Measurements from ENCODE around the gene DENND2C. TPM values are rescaled to one million over a fixed set of nuclear protein-coding genes. Genes with fewer than 3 reads are reported as not detected.

The DENND2C gene
- total RNA-seq, 1 donor from 2014 or later: 3.2 TPM

DNA sequence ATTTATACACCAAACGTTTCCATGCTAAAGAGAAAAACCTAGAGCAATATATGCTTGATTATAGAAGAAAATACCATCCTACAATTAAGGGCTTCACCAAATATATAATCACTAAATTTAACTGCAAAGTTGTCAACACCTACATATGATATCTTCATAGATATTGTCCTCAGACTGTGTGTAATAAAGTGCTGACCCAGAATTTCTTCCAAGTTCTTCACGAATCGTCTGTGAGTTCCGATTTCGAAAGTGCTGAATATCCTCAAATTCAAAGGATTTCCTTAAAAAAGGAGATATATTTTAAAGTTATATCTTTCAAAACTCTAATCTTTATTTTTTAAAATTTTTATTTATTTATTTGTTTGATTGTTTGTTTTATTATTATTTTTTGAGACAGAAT, 46.5 kb downstream of the DENND2C start:
- Mint-ChIP-seq H3K9me3 (ENCODE audit: unreplicated experiment) (no peaks in the 10 kb centered on the region), H3K36me3 (ENCODE audit: low read depth, unreplicated experiment) (no peaks in the 10 kb centered on the region), H3K27ac (ENCODE audit: unreplicated experiment) (no peak overlapping the region), H3K4me3 (ENCODE audit: unreplicated experiment) (no peak overlapping the region), H3K4me1 (ENCODE audit: low read depth, unreplicated experiment) (peaks cover 5% of the 10 kb centered on the region), H3K27me3 (ENCODE audit: low read depth, unreplicated experiment) (no peaks in the 10 kb centered on the region)
- Histone ChIP-seq H3K79me2 (ENCODE audit: insufficient read depth, low read length) (no peaks in the 10 kb centered on the region), H3K4me1 (ENCODE audit: insufficient read depth, low read length) (no peaks in the 10 kb centered on the region), H2AFZ (ENCODE audit: low read depth, low read length) (no peak overlapping the region), H3K9me3 (ENCODE audit: insufficient read depth, low read depth, low read length) (no peaks in the 10 kb centered on the region), H3K4me2 (ENCODE audit: low read length) (no peak overlapping the region), H3K27me3 (ENCODE audit: insufficient read depth, low read length) (no peaks in the 10 kb centered on the region), H3K27ac (ENCODE audit: low read depth, low read length) (no peak overlapping the region), H3K36me3 (ENCODE audit: insufficient read depth, low read length) (no peaks in the 10 kb centered on the region), H3K4me3 (ENCODE audit: insufficient read depth, low read depth, low read length) (no peak overlapping the region), H4K20me1 (ENCODE audit: insufficient read depth, low read length) (no peaks in the 10 kb centered on the region), H3K9ac (ENCODE audit: low read length) (no peak overlapping the region)
- DNase-seq (ENCODE audit: low read depth) (no peak), FAIRE-seq (no peak)
- TF ChIP-seq, protein P1, sequence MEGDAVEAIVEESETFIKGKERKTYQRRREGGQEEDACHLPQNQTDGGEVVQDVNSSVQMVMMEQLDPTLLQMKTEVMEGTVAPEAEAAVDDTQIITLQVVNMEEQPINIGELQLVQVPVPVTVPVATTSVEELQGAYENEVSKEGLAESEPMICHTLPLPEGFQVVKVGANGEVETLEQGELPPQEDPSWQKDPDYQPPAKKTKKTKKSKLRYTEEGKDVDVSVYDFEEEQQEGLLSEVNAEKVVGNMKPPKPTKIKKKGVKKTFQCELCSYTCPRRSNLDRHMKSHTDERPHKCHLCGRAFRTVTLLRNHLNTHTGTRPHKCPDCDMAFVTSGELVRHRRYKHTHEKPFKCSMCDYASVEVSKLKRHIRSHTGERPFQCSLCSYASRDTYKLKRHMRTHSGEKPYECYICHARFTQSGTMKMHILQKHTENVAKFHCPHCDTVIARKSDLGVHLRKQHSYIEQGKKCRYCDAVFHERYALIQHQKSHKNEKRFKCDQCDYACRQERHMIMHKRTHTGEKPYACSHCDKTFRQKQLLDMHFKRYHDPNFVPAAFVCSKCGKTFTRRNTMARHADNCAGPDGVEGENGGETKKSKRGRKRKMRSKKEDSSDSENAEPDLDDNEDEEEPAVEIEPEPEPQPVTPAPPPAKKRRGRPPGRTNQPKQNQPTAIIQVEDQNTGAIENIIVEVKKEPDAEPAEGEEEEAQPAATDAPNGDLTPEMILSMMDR (IDR thresholded peaks at IDR 0.05; ENCODE audit: insufficient read depth, low read depth, low read length): no peak
- no peak for TF ChIP-seq EZH2 (IDR thresholded peaks at IDR 0.05; ENCODE audit: insufficient read depth, low read length)

DNA sequence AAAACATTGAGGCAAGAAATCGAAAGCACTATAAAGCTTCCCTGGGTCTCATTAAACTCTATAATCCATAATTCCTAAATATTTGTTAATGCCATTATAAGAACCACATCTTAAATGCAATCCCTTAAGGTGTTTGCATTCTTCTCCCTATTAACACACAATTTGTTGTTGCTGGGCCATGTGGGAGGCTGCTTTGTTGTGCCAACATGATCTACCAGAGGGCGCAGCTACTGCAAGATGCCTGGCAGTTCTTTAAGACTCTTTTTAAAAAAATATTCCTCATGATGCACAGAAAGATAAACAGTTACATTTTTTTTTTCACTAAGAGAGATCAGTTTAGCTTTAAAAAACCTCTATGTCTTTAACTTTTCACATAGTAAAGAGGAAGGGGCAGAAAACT, 49.4 kb downstream of the DENND2C start:
- H3K9me3 Mint-ChIP-seq (ENCODE audit: unreplicated experiment): no peaks in the 10 kb centered on the region
- no peak for FAIRE-seq
- no peaks in the 10 kb centered on the region for H3K9me3 ChIP-seq (ENCODE audit: insufficient read depth, low read depth, low read length)
- no peak for DNase-seq (ENCODE audit: low read depth)
- H3K27ac ChIP-seq (ENCODE audit: low read depth, low read length): no peak overlapping the region
- H2AFZ ChIP-seq (ENCODE audit: low read depth, low read length): no peak overlapping the region
- TF ChIP-seq EZH2 (IDR thresholded peaks at IDR 0.05; ENCODE audit: insufficient read depth, low read length): no peak
- TF ChIP-seq, protein P1 (IDR thresholded peaks at IDR 0.05; ENCODE audit: insufficient read depth, low read depth, low read length): no peak
- H3K27ac Mint-ChIP-seq (ENCODE audit: unreplicated experiment): no peak overlapping the region
- H3K4me1 ChIP-seq (ENCODE audit: insufficient read depth, low read length): no peaks in the 10 kb centered on the region
- H3K27me3 ChIP-seq (ENCODE audit: insufficient read depth, low read length): no peaks in the 10 kb centered on the region
- H3K4me3 ChIP-seq (ENCODE audit: insufficient read depth, low read depth, low read length): no peak overlapping the region
- H3K4me1 Mint-ChIP-seq (ENCODE audit: low read depth, unreplicated experiment): no peaks in the 10 kb centered on the region
- H3K79me2 ChIP-seq (ENCODE audit: insufficient read depth, low read length): no peaks in the 10 kb centered on the region
- H3K36me3 Mint-ChIP-seq (ENCODE audit: low read depth, unreplicated experiment): peaks cover 4% of the 10 kb centered on the region
- H3K27me3 Mint-ChIP-seq (ENCODE audit: low read depth, unreplicated experiment): no peaks in the 10 kb centered on the region
- no peaks in the 10 kb centered on the region for H3K36me3 ChIP-seq (ENCODE audit: insufficient read depth, low read length)
- H3K4me3 Mint-ChIP-seq (ENCODE audit: unreplicated experiment): no peak overlapping the region
- no peaks in the 10 kb centered on the region for H4K20me1 ChIP-seq (ENCODE audit: insufficient read depth, low read length)
- H3K9ac ChIP-seq (ENCODE audit: low read length): no peak overlapping the region
- H3K4me2 ChIP-seq (ENCODE audit: low read length): no peak overlapping the region

DNA sequence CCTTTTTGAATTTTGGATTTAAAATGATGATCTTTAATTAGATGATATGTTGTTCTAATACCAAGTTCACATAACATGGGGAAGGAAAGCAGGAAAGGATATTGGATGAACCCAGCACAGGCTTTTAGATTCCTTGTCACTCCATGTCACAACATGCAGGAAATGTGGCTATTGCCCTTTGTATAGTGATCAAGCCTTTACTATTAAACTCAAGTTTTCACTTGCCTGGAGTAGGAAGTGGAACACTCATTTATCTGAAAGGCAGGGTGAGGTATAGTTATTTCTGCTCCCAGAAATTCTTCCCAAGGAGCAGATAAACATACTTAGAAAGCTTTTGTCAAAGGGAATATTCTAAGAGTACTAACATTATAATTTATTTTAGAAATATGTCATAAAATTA, 51.2 kb downstream of the DENND2C start:
- Mint-ChIP-seq H3K9me3 (ENCODE audit: unreplicated experiment) (no peaks in the 10 kb centered on the region), H3K27me3 (ENCODE audit: low read depth, unreplicated experiment) (no peaks in the 10 kb centered on the region), H3K4me1 (ENCODE audit: low read depth, unreplicated experiment) (no peaks in the 10 kb centered on the region), H3K36me3 (ENCODE audit: low read depth, unreplicated experiment) (peaks cover 4% of the 10 kb centered on the region), H3K4me3 (ENCODE audit: unreplicated experiment) (no peak overlapping the region), H3K27ac (ENCODE audit: unreplicated experiment) (no peak overlapping the region)
- no peak overlapping the region for H3K27ac ChIP-seq (ENCODE audit: low read depth, low read length)
- H3K9ac ChIP-seq (ENCODE audit: low read length): no peak overlapping the region
- H3K4me2 ChIP-seq (ENCODE audit: low read length): no peak overlapping the region
- H3K79me2 ChIP-seq (ENCODE audit: insufficient read depth, low read length): no peaks in the 10 kb centered on the region
- no peaks in the 10 kb centered on the region for H4K20me1 ChIP-seq (ENCODE audit: insufficient read depth, low read length)
- no peaks in the 10 kb centered on the region for H3K36me3 ChIP-seq (ENCODE audit: insufficient read depth, low read length)
- no peaks in the 10 kb centered on the region for H3K27me3 ChIP-seq (ENCODE audit: insufficient read depth, low read length)
- no peaks in the 10 kb centered on the region for H3K9me3 ChIP-seq (ENCODE audit: insufficient read depth, low read depth, low read length)
- DNase-seq (ENCODE audit: low read depth) (no peak), FAIRE-seq (no peak)
- TF ChIP-seq EZH2 (IDR thresholded peaks at IDR 0.05; ENCODE audit: insufficient read depth, low read length): no peak
- TF ChIP-seq, protein P1 (IDR thresholded peaks at IDR 0.05; ENCODE audit: insufficient read depth, low read depth, low read length): no peak
- no peaks in the 10 kb centered on the region for H3K4me1 ChIP-seq (ENCODE audit: insufficient read depth, low read length)
- H3K4me3 ChIP-seq (ENCODE audit: insufficient read depth, low read depth, low read length): no peak overlapping the region
- no peak overlapping the region for H2AFZ ChIP-seq (ENCODE audit: low read depth, low read length)
